Thyroid gland (tissue), 4 donors: ENCODE measurements around the gene TGM3.

Experiments
- CTCF ChIP-seq, 6 experiments: fragments of 200-600 bp in 3 of 6; fragments of 450-650 bp in 3 of 6; sonication (generic) in 3 of 6; IDR thresholded peaks; one replicate each; pipeline ENCODE4 v1.5.1; 2016 to 2019; ENCODE audit warnings: antibody characterized with exemption in 6 of 6, mild to moderate bottlenecking in 2 of 6, inconsistent platforms in 1 of 6, moderate library complexity in 1 of 6
- POLR2A ChIP-seq, 2 donors: fragments of 450-650 bp; IDR thresholded peaks; one replicate each; pipeline ENCODE4 v1.6.1; 2017; ENCODE audit warnings: antibody characterized with exemption in 2 of 2, mild to moderate bottlenecking in 2 of 2, moderate library complexity in 1 of 2

GRCh38 chr20:2364044-2364443 is 68.2 kb downstream of the TGM3 start:
- no peak for TF ChIP-seq CTCF (IDR thresholded peaks at IDR 0.05)
- no peak for TF ChIP-seq POLR2A (IDR thresholded peaks at IDR 0.05)
